ENCODE results near the gene P3H2.

DNA sequence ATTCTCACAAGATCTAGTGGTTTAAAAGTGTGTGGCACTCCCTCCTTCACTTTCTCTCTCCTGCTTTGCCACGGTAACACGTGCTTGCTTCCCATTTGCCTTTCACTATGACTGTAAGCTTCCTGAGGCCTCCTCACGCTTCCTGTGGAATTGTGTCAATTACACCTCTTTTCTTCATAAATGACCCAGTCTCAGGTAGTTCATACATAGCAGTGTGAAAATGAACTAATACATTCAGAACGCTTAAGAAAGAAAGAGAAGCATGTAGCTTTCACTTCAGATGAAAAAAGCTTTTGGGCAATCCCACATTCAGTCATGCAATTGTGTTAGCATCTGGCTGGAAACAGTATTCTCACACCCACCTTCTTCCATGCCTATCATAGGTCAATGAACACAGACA lies 24.4 kb downstream of the P3H2 start:
- TF ChIP-seq EZH2 (IDR thresholded peaks at IDR 0.05) (no peak), POLR2AphosphoS5 (IDR thresholded peaks at IDR 0.05; ENCODE audit: borderline replicate concordance, low read depth, low read length) (no peak), FOXP2 (optimal IDR thresholded peaks at IDR 0.05; ENCODE audit: control extremely low read depth, extremely low read length, insufficient read depth) (no peak)
